Stimulated activated CD8-positive, alpha-beta memory T cell treated with anti-CD3 and anti-CD28 coated beads, Interleukin-15, amount 100 ng/mL, for 1 hour (primary cell): Measurements from ENCODE around the gene HOXD8.

Source experiments
- DNase-seq: peaks from one replicate; pipeline ENCODE4 v3.0.0-alpha.2; 2020; ENCODE audit warnings: low read depth

Gene HOXD8

DNA sequence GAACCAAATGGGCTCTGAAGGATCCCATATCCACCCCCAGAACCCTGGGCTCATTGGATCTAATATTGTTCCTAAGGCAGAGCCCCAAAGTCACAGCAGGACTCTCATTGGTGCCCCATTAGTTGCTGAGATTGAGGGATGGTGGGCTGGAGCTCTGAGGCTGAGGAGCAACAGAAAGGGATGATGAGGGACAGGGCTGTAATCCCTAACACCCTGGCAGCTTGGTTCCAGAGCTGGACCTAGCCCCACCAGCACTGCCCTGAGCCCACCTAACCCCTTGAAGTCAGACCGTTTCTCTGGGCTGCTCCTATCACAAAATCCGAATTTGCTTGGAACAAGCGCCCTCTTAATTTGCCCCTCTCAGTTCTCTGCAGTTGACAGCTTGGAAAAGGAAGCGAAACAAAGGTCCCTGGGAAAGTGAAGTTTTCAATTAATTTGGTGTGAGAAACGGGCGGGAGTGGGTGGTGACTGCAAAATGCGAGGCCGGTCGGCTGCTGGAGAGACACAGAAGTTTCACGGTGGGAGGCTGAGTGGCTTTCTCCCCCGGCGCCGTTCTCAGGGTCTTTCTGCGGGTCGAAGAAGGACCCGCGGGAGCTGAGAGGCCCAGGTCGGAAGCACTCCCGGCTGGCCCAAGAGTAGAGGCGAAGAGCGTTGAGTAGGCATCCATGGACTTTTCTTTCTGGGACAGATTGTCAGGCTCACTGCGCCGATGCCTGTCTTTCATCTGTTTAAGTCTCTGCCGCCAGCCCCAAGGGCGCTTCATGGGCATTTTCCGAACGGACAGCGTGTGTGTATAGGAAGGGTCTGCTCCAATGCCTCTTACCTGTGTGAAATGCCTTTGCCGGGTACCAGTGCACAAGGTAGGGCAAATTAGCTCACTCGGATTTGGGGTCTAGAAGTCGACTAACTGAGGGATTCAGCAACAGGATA lies 37.9 kb upstream of the HOXD8 start:
- DNase-seq = no peak

DNA sequence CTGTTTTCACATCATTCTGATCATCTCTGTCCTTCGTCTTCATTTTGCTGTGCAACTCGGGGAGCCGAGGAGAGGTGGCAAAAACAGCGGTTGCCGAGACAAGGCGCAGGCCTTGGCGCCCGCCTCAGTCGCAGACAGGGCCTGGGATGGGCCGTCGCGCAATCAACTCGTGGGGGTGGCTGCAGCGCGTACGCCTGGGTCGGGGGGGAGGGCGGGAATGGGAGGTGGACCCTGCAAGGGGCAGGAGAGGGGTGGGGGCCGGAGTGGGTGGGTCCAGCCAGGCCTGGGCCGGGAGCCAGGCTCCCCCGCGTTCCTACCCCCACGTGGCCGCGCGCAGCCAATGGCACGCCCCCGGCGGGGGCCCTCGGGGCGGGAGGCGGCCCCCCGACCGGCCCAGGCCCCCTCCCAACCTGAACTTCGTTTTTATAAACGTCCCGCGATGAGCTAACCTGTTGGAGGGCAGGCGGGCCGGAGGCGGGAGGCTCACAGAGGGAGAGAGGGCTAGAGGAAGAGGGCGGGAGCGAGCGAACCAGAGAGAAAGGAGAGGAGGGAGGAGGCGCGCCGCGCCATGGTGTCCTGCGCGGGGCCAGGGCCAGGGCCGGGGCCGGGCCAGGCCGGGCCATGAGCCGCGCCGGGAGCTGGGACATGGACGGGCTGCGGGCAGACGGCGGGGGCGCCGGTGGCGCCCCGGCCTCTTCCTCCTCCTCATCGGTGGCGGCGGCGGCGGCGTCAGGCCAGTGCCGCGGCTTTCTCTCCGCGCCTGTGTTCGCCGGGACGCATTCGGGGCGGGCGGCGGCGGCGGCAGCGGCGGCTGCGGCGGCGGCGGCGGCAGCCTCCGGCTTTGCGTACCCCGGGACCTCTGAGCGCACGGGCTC lies 37.0 kb upstream of the HOXD8 start, which contains the start of gene HOXD13:
Gene HOXD13 (plus strand): TSS at position 452 of the 875 bp plus-strand sequence. CDS start 170 bp downstream, at position 622.
- DNase-seq = no peak

GRCh38 chr2:176093145-176093897 lies 36.2 kb upstream of the HOXD8 start:
- DNase-seq = no peak

- DNase-seq = no peak
Measured at GRCh38 chr2:176093898-176094249, 35.6 kb upstream of the HOXD8 start.

DNA sequence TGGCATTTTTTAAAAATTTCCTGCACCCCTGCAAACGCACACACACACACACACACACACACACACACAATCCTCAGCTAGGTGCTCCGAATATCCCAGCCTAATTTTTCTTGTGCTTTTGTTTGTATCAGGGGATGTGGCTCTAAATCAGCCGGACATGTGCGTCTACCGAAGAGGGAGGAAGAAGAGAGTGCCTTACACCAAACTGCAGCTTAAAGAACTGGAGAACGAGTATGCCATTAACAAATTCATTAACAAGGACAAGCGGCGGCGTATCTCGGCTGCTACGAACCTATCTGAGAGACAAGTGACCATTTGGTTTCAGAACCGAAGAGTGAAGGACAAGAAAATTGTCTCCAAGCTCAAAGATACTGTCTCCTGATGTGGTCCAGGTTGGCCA lies 35.2 kb upstream of the HOXD8 start:
- DNase-seq = no peak

- no peak for DNase-seq
Measured at GRCh38 chr2:176095421-176095820, 34.1 kb upstream of the HOXD8 start.

GRCh38 chr2:176096243-176096985 lies 33.1 kb upstream of the HOXD8 start:
- DNase-seq = no peak

GRCh38 chr2:176096986-176097819 lies 32.3 kb upstream of the HOXD8 start:
- DNase-seq = no peak

GRCh38 chr2:176097820-176098365 lies 31.6 kb upstream of the HOXD8 start:
- no peak for DNase-seq

GRCh38 chr2:176098366-176099158 lies 30.9 kb upstream of the HOXD8 start:
- no peak for DNase-seq

- no peak for DNase-seq
Measured at GRCh38 chr2:176099159-176099727, 30.3 kb upstream of the HOXD8 start.

DNA sequence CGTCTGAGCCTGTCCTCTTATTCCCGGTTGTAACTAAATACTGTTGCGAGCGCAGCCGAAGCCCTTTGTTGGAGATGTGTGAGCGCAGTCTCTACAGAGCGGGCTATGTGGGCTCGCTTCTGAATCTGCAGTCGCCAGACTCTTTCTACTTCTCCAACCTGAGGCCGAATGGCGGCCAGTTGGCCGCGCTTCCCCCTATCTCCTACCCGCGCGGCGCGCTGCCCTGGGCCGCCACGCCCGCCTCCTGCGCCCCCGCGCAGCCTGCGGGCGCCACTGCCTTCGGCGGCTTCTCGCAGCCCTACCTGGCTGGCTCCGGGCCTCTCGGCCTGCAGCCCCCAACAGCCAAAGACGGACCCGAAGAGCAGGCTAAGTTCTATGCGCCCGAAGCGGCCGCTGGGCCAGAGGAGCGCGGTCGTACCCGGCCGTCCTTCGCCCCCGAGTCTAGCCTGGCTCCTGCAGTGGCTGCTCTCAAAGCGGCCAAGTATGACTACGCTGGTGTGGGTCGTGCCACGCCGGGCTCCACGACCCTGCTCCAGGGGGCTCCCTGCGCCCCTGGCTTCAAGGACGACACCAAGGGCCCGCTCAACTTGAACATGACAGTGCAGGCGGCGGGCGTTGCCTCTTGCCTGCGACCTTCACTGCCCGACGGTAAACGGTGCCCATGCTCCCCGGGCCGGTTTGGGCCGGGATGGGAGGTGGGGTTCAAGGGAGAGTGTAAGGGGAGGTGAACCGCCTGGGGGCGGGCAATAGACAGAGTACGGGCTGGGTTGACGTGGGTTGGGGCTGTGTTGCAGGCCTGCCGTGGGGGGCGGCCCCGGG lies 29.6 kb upstream of the HOXD8 start, which contains the start of gene HOXD12:
Gene HOXD12 (plus strand): TSS at position 68 of the 819 bp plus-strand sequence. CDS start 7 bp downstream, at position 75.
- no peak for DNase-seq

GRCh38 chr2:176100547-176101140 lies 28.9 kb upstream of the HOXD8 start:
- no peak for DNase-seq

GRCh38 chr2:176101216-176101830 lies 28.2 kb upstream of the HOXD8 start:
- DNase-seq = no peak

GRCh38 chr2:176101842-176102241 lies 27.7 kb upstream of the HOXD8 start:
- no peak for DNase-seq

- no peak for DNase-seq
Measured at GRCh38 chr2:176102309-176102866, 27.1 kb upstream of the HOXD8 start.

GRCh38 chr2:176103194-176103593 lies 26.3 kb upstream of the HOXD8 start:
- DNase-seq = no peak
